Keratinocyte (primary cell): ENCODE results near the gene HSD17B2.

Experiments
- EZH2 ChIP-seq: IDR thresholded peaks from one replicate; pipeline ENCODE4 v1.6.1; 2012; ENCODE audit warnings: inconsistent platforms, mild to moderate bottlenecking, low read length, moderate library complexity
- TF ChIP-seq, protein P1 (sequence below), 3 experiments: IDR thresholded peaks in 1 of 3; conservative IDR thresholded peaks in 1 of 3; optimal IDR thresholded peaks in 1 of 3; 2 replicates in 2 of 3; 3 replicates in 1 of 3; pipeline versions ENCODE3 to v1.5.1; 2011; ENCODE audit warnings: low read length in 3 of 3, mild to moderate bottlenecking in 3 of 3, moderate library complexity in 2 of 3, control low read depth in 1 of 3, inconsistent platforms in 1 of 3; ENCODE audit not compliant: insufficient read depth in 2 of 3; ENCODE audit errors: extremely low read depth in 1 of 3

GRCh38 chr16:82062645-82063058, 27.6 kb downstream of the HSD17B2 start:
- TF ChIP-seq, protein P1, sequence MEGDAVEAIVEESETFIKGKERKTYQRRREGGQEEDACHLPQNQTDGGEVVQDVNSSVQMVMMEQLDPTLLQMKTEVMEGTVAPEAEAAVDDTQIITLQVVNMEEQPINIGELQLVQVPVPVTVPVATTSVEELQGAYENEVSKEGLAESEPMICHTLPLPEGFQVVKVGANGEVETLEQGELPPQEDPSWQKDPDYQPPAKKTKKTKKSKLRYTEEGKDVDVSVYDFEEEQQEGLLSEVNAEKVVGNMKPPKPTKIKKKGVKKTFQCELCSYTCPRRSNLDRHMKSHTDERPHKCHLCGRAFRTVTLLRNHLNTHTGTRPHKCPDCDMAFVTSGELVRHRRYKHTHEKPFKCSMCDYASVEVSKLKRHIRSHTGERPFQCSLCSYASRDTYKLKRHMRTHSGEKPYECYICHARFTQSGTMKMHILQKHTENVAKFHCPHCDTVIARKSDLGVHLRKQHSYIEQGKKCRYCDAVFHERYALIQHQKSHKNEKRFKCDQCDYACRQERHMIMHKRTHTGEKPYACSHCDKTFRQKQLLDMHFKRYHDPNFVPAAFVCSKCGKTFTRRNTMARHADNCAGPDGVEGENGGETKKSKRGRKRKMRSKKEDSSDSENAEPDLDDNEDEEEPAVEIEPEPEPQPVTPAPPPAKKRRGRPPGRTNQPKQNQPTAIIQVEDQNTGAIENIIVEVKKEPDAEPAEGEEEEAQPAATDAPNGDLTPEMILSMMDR (optimal IDR thresholded peaks at IDR 0.05 in 1 of 3, IDR thresholded peaks at IDR 0.05 in 1 of 3, conservative IDR thresholded peaks at IDR 0.05 in 1 of 3; ENCODE audit: extremely low read depth in 1 of 3, insufficient read depth in 2 of 3, low read length in 3 of 3), result no peak
- no peak for TF ChIP-seq EZH2
